Measurements from ENCODE around the gene METTL25B.
"Not testable (repeated sequence)": the region's sequence is repeated elsewhere in the genome, so short reads cannot be mapped to it uniquely, and the experiment has no call there.

The METTL25B gene

GRCh38 chr1:156746728-156747631, 18.7 kb downstream of the METTL25B start:
- peak; percentile 22 to 63 for DNase-seq (ENCODE audit: extremely low read depth in 1 of 2, low read depth in 1 of 2)

GRCh38 chr1:156747742-156748669, 19.7 kb downstream of the METTL25B start:
- DNase-seq (ENCODE audit: extremely low read depth in 1 of 2, low read depth in 1 of 2), result no peak

GRCh38 chr1:156748670-156749418, 20.6 kb downstream of the METTL25B start:
- no peak for DNase-seq (ENCODE audit: extremely low read depth in 1 of 2, low read depth in 1 of 2)

- DNase-seq (ENCODE audit: extremely low read depth in 1 of 2, low read depth in 1 of 2), result no peak
Observed at GRCh38 chr1:156749419-156750118, 21.3 kb downstream of the METTL25B start.

GRCh38 chr1:156750191-156750672, 22.0 kb downstream of the METTL25B start:
- DNase-seq (ENCODE audit: extremely low read depth in 1 of 2, low read depth in 1 of 2), result no peak

GRCh38 chr1:156750711-156751450, 22.6 kb downstream of the METTL25B start:
- DNase-seq (ENCODE audit: extremely low read depth in 1 of 2, low read depth in 1 of 2), result no peak

GRCh38 chr1:156751451-156751756, 23.1 kb downstream of the METTL25B start, which contains the start of gene HDGF:
HDGF (minus strand) TSS chr1:156751675; CDS start chr1:156751429, 246 bp downstream.
- DNase-seq (ENCODE audit: extremely low read depth in 1 of 2, low read depth in 1 of 2), result no peak

- peak; percentile 91 to 95 for DNase-seq (ENCODE audit: extremely low read depth in 1 of 2, low read depth in 1 of 2)
Observed at GRCh38 chr1:156751757-156752481, 23.6 kb downstream of the METTL25B start.

- DNase-seq (ENCODE audit: extremely low read depth in 1 of 2, low read depth in 1 of 2), result no peak
Observed at GRCh38 chr1:156752843-156753482, 24.7 kb downstream of the METTL25B start.

GRCh38 chr1:156754219-156754618, 25.9 kb downstream of the METTL25B start:
- no peak for DNase-seq (ENCODE audit: extremely low read depth in 1 of 2, low read depth in 1 of 2)

GRCh38 chr1:156755527-156755950, 27.3 kb downstream of the METTL25B start:
- no peak for DNase-seq (ENCODE audit: extremely low read depth in 1 of 2, low read depth in 1 of 2)

GRCh38 chr1:156756355-156756754, 28.1 kb downstream of the METTL25B start:
- DNase-seq (ENCODE audit: extremely low read depth in 1 of 2, low read depth in 1 of 2), result no peak

- DNase-seq (ENCODE audit: extremely low read depth in 1 of 2, low read depth in 1 of 2), result not testable (repeated sequence)
Observed at GRCh38 chr1:156757572-156758253, 29.4 kb downstream of the METTL25B start.

- DNase-seq (ENCODE audit: extremely low read depth in 1 of 2, low read depth in 1 of 2), result no peak
Observed at GRCh38 chr1:156760092-156760795, 32.0 kb downstream of the METTL25B start.

GRCh38 chr1:156760796-156761104, 32.5 kb downstream of the METTL25B start:
- DNase-seq (ENCODE audit: extremely low read depth in 1 of 2, low read depth in 1 of 2), result no peak

- DNase-seq (ENCODE audit: extremely low read depth in 1 of 2, low read depth in 1 of 2), result not testable (repeated sequence)
Observed at GRCh38 chr1:156765136-156765535, 36.9 kb downstream of the METTL25B start.

GRCh38 chr1:156765666-156766065, 37.4 kb downstream of the METTL25B start:
- no peak for DNase-seq (ENCODE audit: extremely low read depth in 1 of 2, low read depth in 1 of 2)

Data from activated CD8-positive, alpha-beta memory T cell treated with anti-CD3 and anti-CD28 coated beads for 1 hour (primary cell).